Thymus (tissue), 11 donors: Measurements from ENCODE around the gene KLHL3. TPM values are rescaled to one million over a fixed set of nuclear protein-coding genes. Genes with fewer than 3 reads are reported as not detected.

Experiments used
- DNase-seq, 9 donors: peaks; one replicate each; pipeline ENCODE4 v3.0.0-alpha.2; 2013; ENCODE audit warnings: low spot score in 9 of 9, low read depth in 6 of 9, missing footprints in 1 of 9
- H3K27ac ChIP-seq, 2 donors: one replicate each; pipeline ENCODE4 v1.5.1; 2013; ENCODE audit warnings: control low read depth in 1 of 2, low read depth in 1 of 2, low read length in 1 of 2, mild to moderate bottlenecking in 1 of 2, moderate library complexity in 1 of 2
- H3K27me3 ChIP-seq, 2 donors: one replicate each; pipeline ENCODE4 v1.5.1; 2013; ENCODE audit warnings: low read length in 1 of 2; ENCODE audit not compliant: control insufficient read depth in 2 of 2, insufficient read depth in 1 of 2
- H3K36me3 ChIP-seq, 2 donors: one replicate each; pipeline ENCODE4 v1.5.1; 2013; ENCODE audit warnings: low read length in 1 of 2, mild to moderate bottlenecking in 1 of 2, moderate library complexity in 1 of 2; ENCODE audit not compliant: control insufficient read depth in 2 of 2, insufficient read depth in 2 of 2
- H3K4me1 ChIP-seq, 2 donors: one replicate each; pipeline ENCODE4 v1.5.1; 2013; ENCODE audit warnings: low read length in 2 of 2; ENCODE audit not compliant: control insufficient read depth in 2 of 2, insufficient read depth in 2 of 2
- H3K4me3 ChIP-seq, 2 donors: one replicate each; pipeline ENCODE4 v1.5.1; 2013; ENCODE audit warnings: low read length in 2 of 2, control low read depth in 1 of 2, mild to moderate bottlenecking in 1 of 2
- H3K9me3 ChIP-seq, 2 donors: one replicate each; pipeline ENCODE4 v1.5.1; 2013; ENCODE audit warnings: low read length in 1 of 2, mild to moderate bottlenecking in 1 of 2; ENCODE audit not compliant: control insufficient read depth in 2 of 2, insufficient read depth in 1 of 2
- WGBS: extraction: QIAGEN DNeasy Blood & Tissue Kit; methylation state at CpG from one replicate; pipeline ENCODE4 v1.1.7; 2013; 5-methylcytosine and 5-hydroxymethylcytosine counted together
- polyA plus RNA-seq: library from polyadenylated mRNA; stranded (reverse); fragments of 200-250 nt; gene quantifications from one replicate; pipeline ENCODE4 v1.2.3, GENCODE V29; 2013
- total RNA-seq: library from RNA; stranded (reverse); fragments of 120-200 nt; gene quantifications from one replicate; pipeline ENCODE4 v1.2.4, GENCODE V29; 2013
- donor health status: healthy.

The KLHL3 gene
- total and polyA plus RNA-seq, 2 donors: 5.0 to 5.8 TPM

DNA sequence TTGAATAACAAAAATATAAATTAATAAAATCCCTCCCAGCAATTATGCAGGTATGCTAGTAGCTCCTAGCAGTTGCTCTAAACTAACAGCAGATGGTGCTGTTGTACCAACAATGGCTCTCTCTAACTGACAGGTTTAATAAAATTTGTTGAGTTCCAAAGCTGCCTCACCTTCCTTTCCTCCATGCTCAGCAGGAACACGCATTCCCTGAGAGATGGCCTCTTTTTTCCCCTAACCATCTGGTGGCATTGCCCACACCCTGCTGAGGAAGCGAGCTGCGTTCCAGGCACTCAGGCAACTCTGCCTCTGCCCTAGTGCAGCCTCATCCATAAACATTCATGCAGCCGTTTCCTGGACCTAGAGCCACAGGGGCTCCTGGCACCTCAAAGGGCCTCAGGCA lies 106.2 kb downstream of the KLHL3 start:
- Histone ChIP-seq H3K27me3 (no peaks in the 10 kb centered on the region), H3K36me3 (peaks cover 13 to 22% of the 10 kb centered on the region in 2 donors), H3K4me3 (no peak overlapping the region), H3K9me3 (no peaks in the 10 kb centered on the region), H3K27ac (no peak overlapping the region), H3K4me1 (no peaks in the 10 kb centered on the region)
- WGBS: 74% methylated on average over 4 of the region's 4 CpGs
- peak in 8 of 9 donors; percentile 12 to 71 (median 35) for DNase-seq

- Histone ChIP-seq H3K4me3 (no peak overlapping the region), H3K36me3 (peaks cover 13 to 22% of the 10 kb centered on the region in 2 donors), H3K27me3 (no peaks in the 10 kb centered on the region), H3K4me1 (no peaks in the 10 kb centered on the region), H3K27ac (no peak overlapping the region), H3K9me3 (no peaks in the 10 kb centered on the region)
- DNase-seq: no peak
- 91% methylated on average over 3 of the region's 3 CpGs for WGBS
These were observed 108.2 kb downstream of the KLHL3 start for GRCh38 chr5:137627706-137628105.

DNA sequence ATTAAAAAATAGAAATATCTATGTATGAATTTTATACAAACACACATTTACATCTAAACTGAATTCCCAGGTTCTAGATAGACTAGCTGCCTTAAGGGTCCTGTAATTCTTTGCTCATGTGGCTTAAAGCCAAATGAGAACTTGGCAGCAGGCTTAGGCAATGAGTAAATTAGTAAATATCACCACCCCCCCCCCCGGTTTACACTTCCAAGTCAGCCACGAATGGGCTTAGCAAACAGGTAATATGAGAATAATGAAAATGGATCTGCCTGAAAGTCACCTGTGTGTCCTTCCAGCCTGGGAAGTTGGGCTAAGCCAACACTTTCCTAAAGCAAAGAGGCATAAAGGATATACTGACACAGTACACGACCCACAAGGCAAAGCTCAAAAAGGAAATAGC lies 108.6 kb downstream of the KLHL3 start:
- Histone ChIP-seq H3K4me3 (no peak overlapping the region), H3K27ac (no peak overlapping the region), H3K9me3 (no peaks in the 10 kb centered on the region), H3K27me3 (no peaks in the 10 kb centered on the region), H3K4me1 (no peaks in the 10 kb centered on the region), H3K36me3 (peaks cover 13 to 22% of the 10 kb centered on the region in 2 donors)
- DNase-seq: no peak
- WGBS: 92% methylated on average over 3 of the region's 3 CpGs

DNA sequence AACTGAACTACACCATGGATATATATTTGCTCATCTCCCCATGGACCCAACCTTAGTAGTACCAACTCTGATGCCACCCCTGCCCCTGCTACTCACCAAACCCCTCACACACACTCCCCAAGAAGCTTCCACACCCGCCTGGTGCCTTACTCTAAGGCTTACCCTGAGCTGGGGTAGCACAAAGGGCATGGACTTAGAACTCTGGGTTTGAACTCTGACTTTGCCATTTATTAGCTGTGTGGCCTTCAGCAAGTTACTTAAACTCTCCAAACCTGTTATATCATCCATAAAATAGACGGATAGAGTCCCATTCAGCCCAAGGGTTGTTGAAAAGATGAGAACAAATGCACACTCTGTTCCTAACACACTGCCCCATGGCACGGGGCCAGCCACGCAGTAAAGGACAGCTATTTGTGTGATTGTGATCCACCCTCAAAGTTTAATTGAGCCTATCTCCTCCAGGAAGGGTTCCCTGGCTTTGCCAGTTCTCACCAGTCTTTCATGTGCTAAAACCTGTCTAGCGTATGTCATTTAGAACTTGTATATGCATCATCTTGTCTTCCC lies 111.0 kb downstream of the KLHL3 start:
- DNase-seq: no peak
- WGBS: 88% methylated on average over 5 of the region's 5 CpGs
- no peak overlapping the region for H3K4me3 ChIP-seq

DNA sequence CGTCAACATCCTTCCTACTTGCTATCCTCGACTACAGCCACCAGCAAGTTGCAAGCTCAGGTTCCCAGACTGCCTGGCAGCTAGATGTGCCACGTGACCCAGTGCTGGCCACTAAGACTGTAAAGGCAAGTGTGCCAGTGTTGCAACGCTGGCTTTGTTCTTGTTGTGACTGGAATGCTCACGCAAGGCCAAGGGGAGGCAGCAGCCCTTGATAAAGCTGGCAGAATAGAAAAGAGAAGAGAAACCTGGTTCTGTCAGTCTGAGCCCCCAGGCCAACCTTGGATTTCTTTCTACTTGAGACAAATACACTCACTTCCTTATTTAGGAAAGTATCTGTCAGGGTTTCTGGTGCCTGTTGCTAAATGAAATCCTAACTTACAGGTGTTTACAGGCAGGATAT lies 113.0 kb downstream of the KLHL3 start:
- Histone ChIP-seq H3K27me3 (no peaks in the 10 kb centered on the region), H3K27ac (no peak overlapping the region), H3K36me3 (peaks cover 11 to 24% of the 10 kb centered on the region in 2 donors), H3K4me3 (no peak overlapping the region), H3K4me1 (no peaks in the 10 kb centered on the region), H3K9me3 (no peaks in the 10 kb centered on the region)
- WGBS: 96% methylated on average over 5 of the region's 5 CpGs
- DNase-seq: peak in 2 of 9 donors; percentile 5 to 11

More for the DNA sequence above, 111.0 kb downstream of the KLHL3 start:
- no peak overlapping the region for H3K27ac ChIP-seq
- H3K36me3 ChIP-seq: peaks cover 17 to 35% of the 10 kb centered on the region in 2 donors
- no peaks in the 10 kb centered on the region for H3K4me1 ChIP-seq
- H3K27me3 ChIP-seq: no peaks in the 10 kb centered on the region
- no peaks in the 10 kb centered on the region for H3K9me3 ChIP-seq

DNA sequence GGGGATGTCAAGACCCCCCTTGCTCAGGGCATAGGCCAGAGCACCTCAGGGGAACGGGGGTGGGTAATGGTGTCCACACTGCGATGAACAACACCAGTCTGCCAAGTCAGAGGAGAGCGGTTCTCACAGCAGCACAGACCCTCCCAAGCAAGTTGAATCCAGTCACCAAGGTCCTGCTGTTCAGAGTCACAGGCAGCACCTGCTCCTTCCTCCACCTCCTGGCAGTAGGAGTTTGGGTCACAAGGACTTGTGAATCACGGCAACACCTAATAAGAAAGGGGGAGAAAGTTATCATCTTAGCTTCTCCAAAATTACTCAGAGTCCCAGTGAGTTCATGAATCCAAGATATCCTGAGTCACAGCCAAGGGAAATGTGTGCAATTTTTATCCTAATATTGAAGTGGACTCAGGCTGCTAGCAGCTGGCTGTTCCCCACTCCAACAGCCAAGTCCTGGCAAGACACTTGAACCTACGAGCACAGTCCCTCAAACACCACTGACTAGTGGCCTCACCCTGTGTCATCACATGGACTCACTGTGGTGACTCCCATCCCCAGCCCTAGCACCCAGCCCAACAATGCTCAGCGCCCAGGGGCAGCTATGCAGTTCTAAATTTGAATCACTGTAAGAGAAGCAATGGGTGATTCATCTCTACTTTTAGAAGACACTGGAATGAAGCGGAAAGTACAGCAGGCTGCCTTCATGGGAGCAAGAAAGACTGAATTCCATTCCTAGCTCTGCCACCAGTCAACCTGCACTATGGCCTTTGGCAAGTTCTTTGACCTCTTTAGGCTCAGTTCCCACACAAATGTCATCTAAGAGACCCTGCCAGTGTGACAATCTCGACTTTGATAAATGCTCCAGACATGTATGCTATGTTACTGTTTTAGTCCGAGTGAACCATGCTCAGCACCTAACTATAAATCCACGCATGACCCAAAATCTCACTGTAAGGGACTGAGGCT lies 113.7 kb downstream of the KLHL3 start:
- Histone ChIP-seq H3K36me3 (peaks cover 11 to 24% of the 10 kb centered on the region in 2 donors), H3K4me1 (no peaks in the 10 kb centered on the region), H3K27me3 (no peaks in the 10 kb centered on the region), H3K4me3 (no peak overlapping the region), H3K27ac (no peak overlapping the region), H3K9me3 (no peaks in the 10 kb centered on the region)
- WGBS: 97% methylated on average over 10 of the region's 10 CpGs
- DNase-seq: no peak

- no peaks in the 10 kb centered on the region for H3K27me3 ChIP-seq
- H3K4me1 ChIP-seq: no peaks in the 10 kb centered on the region
- no peak overlapping the region for H3K27ac ChIP-seq
- H3K9me3 ChIP-seq: no peaks in the 10 kb centered on the region
- peaks cover 11 to 24% of the 10 kb centered on the region in 2 donors for H3K36me3 ChIP-seq
- WGBS: 99% methylated on average over 3 of the region's 3 CpGs
- no peak overlapping the region for H3K4me3 ChIP-seq
- DNase-seq: no peak
These were observed 114.6 kb downstream of the KLHL3 start for GRCh38 chr5:137621306-137621705.

- DNase-seq: no peak
- Histone ChIP-seq H3K27ac (no peak overlapping the region), H3K27me3 (no peaks in the 10 kb centered on the region), H3K36me3 (peaks cover 6 to 13% of the 10 kb centered on the region in 2 donors), H3K4me3 (no peak overlapping the region), H3K9me3 (no peaks in the 10 kb centered on the region), H3K4me1 (no peaks in the 10 kb centered on the region)
- 95% methylated on average over 12 of the region's 12 CpGs for WGBS
These were observed 116.6 kb downstream of the KLHL3 start for GRCh38 chr5:137619191-137619870.

GRCh38 chr5:137618476-137618875 lies 117.4 kb downstream of the KLHL3 start:
- DNase-seq: no peak
- H3K9me3 ChIP-seq: no peaks in the 10 kb centered on the region
- 97% methylated on average over 7 of the region's 7 CpGs for WGBS

More at GRCh38 chr5:137618476-137618875, 117.4 kb downstream of the KLHL3 start:
- Histone ChIP-seq H3K36me3 (peaks cover 6 to 13% of the 10 kb centered on the region in 2 donors), H3K27ac (no peak overlapping the region), H3K27me3 (no peaks in the 10 kb centered on the region), H3K4me3 (no peak overlapping the region), H3K4me1 (no peaks in the 10 kb centered on the region)
